HEK293 (cell line): ENCODE measurements around the gene EIF3L.

Experiments
- EGR2 ChIP-seq: fragments of 450-650 bp; formaldehyde crosslinking; IDR thresholded peaks from 2 replicates; pipeline ENCODE4 v1.5.1; 2016; ENCODE audit warnings: low read depth, missing biosample characterization, missing genetic modification characterization
- HOXA7 ChIP-seq: sonication (generic); formaldehyde crosslinking; IDR thresholded peaks from 2 replicates; pipeline ENCODE4 v1.8.1; 2022; ENCODE audit warnings: missing genetic modification reagents, borderline replicate concordance
- MEIS1 ChIP-seq: sonication (generic); formaldehyde crosslinking; IDR thresholded peaks from 2 replicates; pipeline ENCODE4 v1.8.1; 2022; ENCODE audit warnings: missing genetic modification reagents, mild to moderate bottlenecking, borderline replicate concordance
- MYNN ChIP-seq: fragments of 450-650 bp; formaldehyde crosslinking; IDR thresholded peaks from 2 replicates; pipeline ENCODE4 v1.5.1; 2016; ENCODE audit warnings: missing biosample characterization, missing genetic modification characterization, borderline replicate concordance
- OSR2 ChIP-seq: fragments of 450-650 bp; formaldehyde crosslinking; IDR thresholded peaks from 2 replicates; pipeline ENCODE4 v1.5.1; 2016; ENCODE audit warnings: missing biosample characterization, missing genetic modification characterization
- PBX3 ChIP-seq: sonication (generic); formaldehyde crosslinking; IDR thresholded peaks from 2 replicates; pipeline ENCODE4 v1.8.1; 2022; ENCODE audit warnings: mild to moderate bottlenecking, moderate library complexity, missing genetic modification reagents
- REST ChIP-seq: fragments of 450-650 bp; formaldehyde crosslinking; IDR thresholded peaks from 2 replicates; pipeline ENCODE4 v1.5.1; 2016; ENCODE audit warnings: missing biosample characterization, missing genetic modification characterization
- SALL2 ChIP-seq: fragments of 450-650 bp; formaldehyde crosslinking; IDR thresholded peaks from 2 replicates; pipeline ENCODE4 v1.5.0; 2017; ENCODE audit warnings: missing biosample characterization, mild to moderate bottlenecking, missing genetic modification characterization, borderline replicate concordance
- ZNF174 ChIP-seq: fragments of 450-650 bp; formaldehyde crosslinking; IDR thresholded peaks from 2 replicates; pipeline ENCODE4 v1.5.0; 2017; ENCODE audit warnings: missing biosample characterization, mild to moderate bottlenecking, missing genetic modification characterization
- ZNF280D ChIP-seq: fragments of 450-650 bp; formaldehyde crosslinking; IDR thresholded peaks from 2 replicates; pipeline ENCODE4 v1.5.1; 2016; ENCODE audit warnings: missing biosample characterization, missing genetic modification characterization
- ZNF391 ChIP-seq: fragments of 450-650 bp; formaldehyde crosslinking; IDR thresholded peaks from 2 replicates; pipeline ENCODE4 v1.5.1; 2016; ENCODE audit warnings: low read depth, missing biosample characterization, missing genetic modification characterization, borderline replicate concordance
- ZNF610 ChIP-seq: fragments of 450-650 bp; formaldehyde crosslinking; IDR thresholded peaks from 2 replicates; pipeline ENCODE4 v1.5.1; 2016; ENCODE audit warnings: missing biosample characterization, missing genetic modification characterization, borderline replicate concordance
- ZSCAN23 ChIP-seq: fragments of 450-650 bp; formaldehyde crosslinking; IDR thresholded peaks from 2 replicates; pipeline ENCODE4 v1.5.1; 2016; ENCODE audit warnings: missing biosample characterization, missing genetic modification characterization
- TF ChIP-seq, protein P1 (sequence below): IDR thresholded peaks from 2 replicates; pipeline ENCODE4 v1.6.1; 2011; ENCODE audit warnings: mild to moderate bottlenecking, low read depth, low read length, borderline replicate concordance
- TF ChIP-seq, protein P2 (sequence below): fragments of 450-650 bp; formaldehyde crosslinking; conservative IDR thresholded peaks from 2 replicates; pipeline ENCODE4 v1.5.1; 2016; ENCODE audit warnings: low read depth, missing biosample characterization, missing genetic modification characterization
- TF ChIP-seq, protein P3 (sequence below): fragments of 450-650 bp; formaldehyde crosslinking; IDR thresholded peaks from 2 replicates; pipeline ENCODE4 v1.5.0; 2017; ENCODE audit warnings: missing biosample characterization, missing genetic modification characterization, borderline replicate concordance
- TF ChIP-seq, protein P4 (sequence below): fragments of 450-650 bp; formaldehyde crosslinking; IDR thresholded peaks from 2 replicates; pipeline ENCODE4 v1.5.1; 2017; ENCODE audit warnings: missing biosample characterization, missing genetic modification characterization

EIF3L gene

GRCh38 chr22:37804881-37805809 is 44.1 kb upstream of the EIF3L start (continued):
- TF ChIP-seq REST, result no peak
- no peak for TF ChIP-seq ZSCAN23
- no peak for TF ChIP-seq ZNF610
- TF ChIP-seq EGR2, result peak; percentile 68; the same call in 1 of the 2 replicates
- no peak for TF ChIP-seq ZNF174
- TF ChIP-seq, protein P1, sequence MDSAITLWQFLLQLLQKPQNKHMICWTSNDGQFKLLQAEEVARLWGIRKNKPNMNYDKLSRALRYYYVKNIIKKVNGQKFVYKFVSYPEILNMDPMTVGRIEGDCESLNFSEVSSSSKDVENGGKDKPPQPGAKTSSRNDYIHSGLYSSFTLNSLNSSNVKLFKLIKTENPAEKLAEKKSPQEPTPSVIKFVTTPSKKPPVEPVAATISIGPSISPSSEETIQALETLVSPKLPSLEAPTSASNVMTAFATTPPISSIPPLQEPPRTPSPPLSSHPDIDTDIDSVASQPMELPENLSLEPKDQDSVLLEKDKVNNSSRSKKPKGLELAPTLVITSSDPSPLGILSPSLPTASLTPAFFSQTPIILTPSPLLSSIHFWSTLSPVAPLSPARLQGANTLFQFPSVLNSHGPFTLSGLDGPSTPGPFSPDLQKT, result no peak
- TF ChIP-seq, protein P2, sequence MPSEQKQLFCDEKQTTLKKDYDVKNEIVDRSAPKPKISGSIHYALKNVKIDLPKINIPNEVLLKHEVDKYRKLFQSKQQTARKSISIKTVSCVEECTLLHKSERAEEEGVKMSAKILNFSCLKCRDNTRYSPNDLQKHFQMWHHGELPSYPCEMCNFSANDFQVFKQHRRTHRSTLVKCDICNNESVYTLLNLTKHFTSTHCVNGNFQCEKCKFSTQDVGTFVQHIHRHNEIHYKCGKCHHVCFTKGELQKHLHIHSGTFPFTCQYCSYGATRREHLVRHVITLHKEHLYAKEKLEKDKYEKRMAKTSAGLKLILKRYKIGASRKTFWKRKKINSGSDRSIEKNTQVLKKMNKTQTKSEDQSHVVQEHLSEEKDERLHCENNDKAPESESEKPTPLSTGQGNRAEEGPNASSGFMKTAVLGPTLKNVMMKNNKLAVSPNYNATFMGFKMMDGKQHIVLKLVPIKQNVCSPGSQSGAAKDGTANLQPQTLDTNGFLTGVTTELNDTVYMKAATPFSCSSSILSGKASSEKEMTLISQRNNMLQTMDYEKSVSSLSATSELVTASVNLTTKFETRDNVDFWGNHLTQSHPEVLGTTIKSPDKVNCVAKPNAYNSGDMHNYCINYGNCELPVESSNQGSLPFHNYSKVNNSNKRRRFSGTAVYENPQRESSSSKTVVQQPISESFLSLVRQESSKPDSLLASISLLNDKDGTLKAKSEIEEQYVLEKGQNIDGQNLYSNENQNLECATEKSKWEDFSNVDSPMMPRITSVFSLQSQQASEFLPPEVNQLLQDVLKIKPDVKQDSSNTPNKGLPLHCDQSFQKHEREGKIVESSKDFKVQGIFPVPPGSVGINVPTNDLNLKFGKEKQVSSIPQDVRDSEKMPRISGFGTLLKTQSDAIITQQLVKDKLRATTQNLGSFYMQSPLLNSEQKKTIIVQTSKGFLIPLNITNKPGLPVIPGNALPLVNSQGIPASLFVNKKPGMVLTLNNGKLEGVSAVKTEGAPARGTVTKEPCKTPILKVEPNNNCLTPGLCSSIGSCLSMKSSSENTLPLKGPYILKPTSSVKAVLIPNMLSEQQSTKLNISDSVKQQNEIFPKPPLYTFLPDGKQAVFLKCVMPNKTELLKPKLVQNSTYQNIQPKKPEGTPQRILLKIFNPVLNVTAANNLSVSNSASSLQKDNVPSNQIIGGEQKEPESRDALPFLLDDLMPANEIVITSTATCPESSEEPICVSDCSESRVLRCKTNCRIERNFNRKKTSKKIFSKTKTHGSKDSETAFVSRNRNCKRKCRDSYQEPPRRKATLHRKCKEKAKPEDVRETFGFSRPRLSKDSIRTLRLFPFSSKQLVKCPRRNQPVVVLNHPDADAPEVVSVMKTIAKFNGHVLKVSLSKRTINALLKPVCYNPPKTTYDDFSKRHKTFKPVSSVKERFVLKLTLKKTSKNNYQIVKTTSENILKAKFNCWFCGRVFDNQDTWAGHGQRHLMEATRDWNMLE (tag by site-specific recombination), result no peak
- TF ChIP-seq HOXA7 (CRISPR knock-in tag), result no peak
- TF ChIP-seq, protein P3, sequence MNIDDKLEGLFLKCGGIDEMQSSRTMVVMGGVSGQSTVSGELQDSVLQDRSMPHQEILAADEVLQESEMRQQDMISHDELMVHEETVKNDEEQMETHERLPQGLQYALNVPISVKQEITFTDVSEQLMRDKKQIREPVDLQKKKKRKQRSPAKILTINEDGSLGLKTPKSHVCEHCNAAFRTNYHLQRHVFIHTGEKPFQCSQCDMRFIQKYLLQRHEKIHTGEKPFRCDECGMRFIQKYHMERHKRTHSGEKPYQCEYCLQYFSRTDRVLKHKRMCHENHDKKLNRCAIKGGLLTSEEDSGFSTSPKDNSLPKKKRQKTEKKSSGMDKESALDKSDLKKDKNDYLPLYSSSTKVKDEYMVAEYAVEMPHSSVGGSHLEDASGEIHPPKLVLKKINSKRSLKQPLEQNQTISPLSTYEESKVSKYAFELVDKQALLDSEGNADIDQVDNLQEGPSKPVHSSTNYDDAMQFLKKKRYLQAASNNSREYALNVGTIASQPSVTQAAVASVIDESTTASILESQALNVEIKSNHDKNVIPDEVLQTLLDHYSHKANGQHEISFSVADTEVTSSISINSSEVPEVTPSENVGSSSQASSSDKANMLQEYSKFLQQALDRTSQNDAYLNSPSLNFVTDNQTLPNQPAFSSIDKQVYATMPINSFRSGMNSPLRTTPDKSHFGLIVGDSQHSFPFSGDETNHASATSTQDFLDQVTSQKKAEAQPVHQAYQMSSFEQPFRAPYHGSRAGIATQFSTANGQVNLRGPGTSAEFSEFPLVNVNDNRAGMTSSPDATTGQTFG (tag by site-specific recombination), result no peak
- TF ChIP-seq ZNF280D (tag by site-specific recombination), result no peak
- TF ChIP-seq OSR2 (tag by site-specific recombination), result peak; percentile 44; the same call in 1 of the 2 replicates
- TF ChIP-seq, protein P4, sequence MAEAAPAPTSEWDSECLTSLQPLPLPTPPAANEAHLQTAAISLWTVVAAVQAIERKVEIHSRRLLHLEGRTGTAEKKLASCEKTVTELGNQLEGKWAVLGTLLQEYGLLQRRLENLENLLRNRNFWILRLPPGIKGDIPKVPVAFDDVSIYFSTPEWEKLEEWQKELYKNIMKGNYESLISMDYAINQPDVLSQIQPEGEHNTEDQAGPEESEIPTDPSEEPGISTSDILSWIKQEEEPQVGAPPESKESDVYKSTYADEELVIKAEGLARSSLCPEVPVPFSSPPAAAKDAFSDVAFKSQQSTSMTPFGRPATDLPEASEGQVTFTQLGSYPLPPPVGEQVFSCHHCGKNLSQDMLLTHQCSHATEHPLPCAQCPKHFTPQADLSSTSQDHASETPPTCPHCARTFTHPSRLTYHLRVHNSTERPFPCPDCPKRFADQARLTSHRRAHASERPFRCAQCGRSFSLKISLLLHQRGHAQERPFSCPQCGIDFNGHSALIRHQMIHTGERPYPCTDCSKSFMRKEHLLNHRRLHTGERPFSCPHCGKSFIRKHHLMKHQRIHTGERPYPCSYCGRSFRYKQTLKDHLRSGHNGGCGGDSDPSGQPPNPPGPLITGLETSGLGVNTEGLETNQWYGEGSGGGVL, result no peak
- TF ChIP-seq ZNF391 (tag by site-specific recombination), result 0 out of 2 replicates have a peak, but pooled peaks have one; percentile 33
- no peak for TF ChIP-seq PBX3 (CRISPR knock-in tag)
- 0 out of 2 replicates have a peak, but pooled peaks have one; percentile 55 for TF ChIP-seq MEIS1 (CRISPR knock-in tag)
- no peak for TF ChIP-seq SALL2 (tag by site-specific recombination)
- TF ChIP-seq MYNN (tag by site-specific recombination), result no peak
